Osteocyte (in vitro differentiated cells): ENCODE data around the gene TP53BP2. TPM values are rescaled to one million over a fixed set of nuclear protein-coding genes. Genes with fewer than 3 reads are reported as not detected.
"Not testable (repeated sequence)": the region's sequence is repeated elsewhere in the genome, so short reads cannot be mapped to it uniquely, and the experiment has no call there.

Experiments
- DNase-seq: peaks from one replicate; pipeline ENCODE4 v3.0.0; 2021; ENCODE audit warnings: mixed read lengths; ENCODE audit not compliant: unreplicated experiment; ENCODE audit errors: extremely low spot score
- H3K27ac Mint-ChIP-seq: one replicate; pipeline ENCODE4 v1.8.0; 2021; ENCODE audit warnings: mild to moderate bottlenecking, mixed read lengths; ENCODE audit not compliant: unreplicated experiment
- H3K27me3 Mint-ChIP-seq: one replicate; pipeline ENCODE4 v1.8.0; 2021; ENCODE audit warnings: mixed read lengths; ENCODE audit not compliant: unreplicated experiment
- H3K36me3 Mint-ChIP-seq: one replicate; pipeline ENCODE4 v1.8.0; 2021; ENCODE audit warnings: mixed read lengths; ENCODE audit not compliant: unreplicated experiment
- H3K4me1 Mint-ChIP-seq: one replicate; pipeline ENCODE4 v1.8.0; 2021; ENCODE audit warnings: mixed read lengths; ENCODE audit not compliant: unreplicated experiment
- H3K4me3 Mint-ChIP-seq: one replicate; pipeline ENCODE4 v1.8.0; 2021; ENCODE audit warnings: mild to moderate bottlenecking, moderate library complexity, mixed read lengths; ENCODE audit not compliant: unreplicated experiment
- H3K9me3 Mint-ChIP-seq: one replicate; pipeline ENCODE4 v1.8.0; 2021; ENCODE audit warnings: mixed read lengths; ENCODE audit not compliant: unreplicated experiment
- total RNA-seq: library from RNA; stranded (reverse); gene quantifications from 2 replicates; pipeline ENCODE4 v1.2.1, GENCODE V29; 2021
- TF ChIP-seq, protein P1 (sequence below): fragments of 200-600 bp; sonication (generic); IDR thresholded peaks from 2 replicates; pipeline ENCODE4 v1.5.0; 2021; ENCODE audit warnings: antibody characterized with exemption, mild to moderate bottlenecking, moderate library complexity

TP53BP2 gene
- total RNA-seq, 1 donor from 2014 or later, result 58.7 TPM

DNA sequence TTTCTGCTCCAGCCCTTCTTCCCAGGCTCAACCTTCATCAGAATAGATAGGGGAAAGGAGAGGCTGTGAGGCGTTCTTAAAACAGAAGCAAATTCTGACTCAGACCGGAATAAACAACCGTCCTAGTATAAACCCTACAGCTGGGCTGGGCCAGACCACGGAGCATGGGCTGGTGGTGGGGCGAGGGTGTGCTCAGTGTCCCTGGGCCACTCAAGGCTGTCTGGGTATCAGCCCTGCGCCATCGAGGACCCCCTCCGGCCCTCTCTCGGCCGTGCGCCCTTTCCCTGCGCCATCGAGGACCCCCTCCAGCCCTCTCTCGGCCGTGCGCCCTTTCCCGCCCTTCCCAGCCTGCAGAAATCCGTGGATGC is 97.4 kb downstream of the TP53BP2 start:
- H3K36me3 Mint-ChIP-seq, result peaks cover 53% of the 10 kb centered on the region
- H3K4me1 Mint-ChIP-seq, result peaks cover 34% of the 10 kb centered on the region
- no peak for DNase-seq
- TF ChIP-seq, protein P1, sequence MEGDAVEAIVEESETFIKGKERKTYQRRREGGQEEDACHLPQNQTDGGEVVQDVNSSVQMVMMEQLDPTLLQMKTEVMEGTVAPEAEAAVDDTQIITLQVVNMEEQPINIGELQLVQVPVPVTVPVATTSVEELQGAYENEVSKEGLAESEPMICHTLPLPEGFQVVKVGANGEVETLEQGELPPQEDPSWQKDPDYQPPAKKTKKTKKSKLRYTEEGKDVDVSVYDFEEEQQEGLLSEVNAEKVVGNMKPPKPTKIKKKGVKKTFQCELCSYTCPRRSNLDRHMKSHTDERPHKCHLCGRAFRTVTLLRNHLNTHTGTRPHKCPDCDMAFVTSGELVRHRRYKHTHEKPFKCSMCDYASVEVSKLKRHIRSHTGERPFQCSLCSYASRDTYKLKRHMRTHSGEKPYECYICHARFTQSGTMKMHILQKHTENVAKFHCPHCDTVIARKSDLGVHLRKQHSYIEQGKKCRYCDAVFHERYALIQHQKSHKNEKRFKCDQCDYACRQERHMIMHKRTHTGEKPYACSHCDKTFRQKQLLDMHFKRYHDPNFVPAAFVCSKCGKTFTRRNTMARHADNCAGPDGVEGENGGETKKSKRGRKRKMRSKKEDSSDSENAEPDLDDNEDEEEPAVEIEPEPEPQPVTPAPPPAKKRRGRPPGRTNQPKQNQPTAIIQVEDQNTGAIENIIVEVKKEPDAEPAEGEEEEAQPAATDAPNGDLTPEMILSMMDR, result no peak
- H3K27ac Mint-ChIP-seq, result peak overlapping the region; percentile 82
- H3K9me3 Mint-ChIP-seq, result no peaks in the 10 kb centered on the region
- H3K27me3 Mint-ChIP-seq, result no peaks in the 10 kb centered on the region
- no peak overlapping the region for H3K4me3 Mint-ChIP-seq

DNA sequence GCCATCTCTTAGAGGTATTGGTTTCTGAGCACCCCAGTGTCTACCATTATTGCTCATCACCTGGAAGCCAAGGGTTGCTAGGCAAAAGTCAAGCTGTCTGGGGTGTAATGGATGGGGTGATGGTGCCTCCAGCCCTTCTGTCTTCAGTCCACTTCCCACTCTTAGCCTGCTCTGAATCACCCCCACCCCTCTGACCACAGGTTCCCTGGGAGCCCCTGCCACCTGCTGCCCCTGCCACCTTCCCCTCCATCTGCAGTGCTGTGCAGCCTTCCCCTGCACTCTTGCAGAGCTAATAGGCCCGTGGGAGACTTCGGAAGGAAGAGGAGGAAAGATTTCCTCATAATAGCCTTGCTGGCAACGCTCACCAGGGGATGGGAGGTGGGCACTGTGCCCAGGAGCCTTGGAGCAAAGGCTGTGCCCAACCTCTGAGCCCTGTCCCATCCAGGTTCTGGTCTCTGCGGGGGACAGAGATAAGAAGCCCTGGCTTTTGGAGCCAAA is 97.9 kb downstream of the TP53BP2 start:
- H3K9me3 Mint-ChIP-seq, result no peaks in the 10 kb centered on the region
- H3K27ac Mint-ChIP-seq, result peak overlapping the region; percentile 82
- H3K27me3 Mint-ChIP-seq, result no peaks in the 10 kb centered on the region
- peaks cover 49% of the 10 kb centered on the region for H3K36me3 Mint-ChIP-seq
- no peak for DNase-seq
- TF ChIP-seq, protein P1, result no peak
- H3K4me1 Mint-ChIP-seq, result peaks cover 39% of the 10 kb centered on the region
- H3K4me3 Mint-ChIP-seq, result no peak overlapping the region

- peaks cover 52% of the 10 kb centered on the region for H3K4me1 Mint-ChIP-seq
- H3K9me3 Mint-ChIP-seq, result no peaks in the 10 kb centered on the region
- peaks cover 38% of the 10 kb centered on the region for H3K36me3 Mint-ChIP-seq
- H3K4me3 Mint-ChIP-seq, result no peak overlapping the region
- no peak for DNase-seq
- no peak overlapping the region for H3K27ac Mint-ChIP-seq
- TF ChIP-seq, protein P1, result no peak
- no peaks in the 10 kb centered on the region for H3K27me3 Mint-ChIP-seq
Measured at GRCh38 chr1:223745731-223746130, 100.0 kb downstream of the TP53BP2 start.

GRCh38 chr1:223742856-223743517 is 102.8 kb downstream of the TP53BP2 start:
- TF ChIP-seq, protein P1, result no peak
- H3K4me3 Mint-ChIP-seq, result peak overlapping the region; percentile 35
- H3K9me3 Mint-ChIP-seq, result no peaks in the 10 kb centered on the region
- peak overlapping the region; percentile 87 for H3K27ac Mint-ChIP-seq
- H3K27me3 Mint-ChIP-seq, result no peaks in the 10 kb centered on the region
- no peak for DNase-seq
- peaks cover 63% of the 10 kb centered on the region for H3K4me1 Mint-ChIP-seq
- peaks cover 29% of the 10 kb centered on the region for H3K36me3 Mint-ChIP-seq

DNA sequence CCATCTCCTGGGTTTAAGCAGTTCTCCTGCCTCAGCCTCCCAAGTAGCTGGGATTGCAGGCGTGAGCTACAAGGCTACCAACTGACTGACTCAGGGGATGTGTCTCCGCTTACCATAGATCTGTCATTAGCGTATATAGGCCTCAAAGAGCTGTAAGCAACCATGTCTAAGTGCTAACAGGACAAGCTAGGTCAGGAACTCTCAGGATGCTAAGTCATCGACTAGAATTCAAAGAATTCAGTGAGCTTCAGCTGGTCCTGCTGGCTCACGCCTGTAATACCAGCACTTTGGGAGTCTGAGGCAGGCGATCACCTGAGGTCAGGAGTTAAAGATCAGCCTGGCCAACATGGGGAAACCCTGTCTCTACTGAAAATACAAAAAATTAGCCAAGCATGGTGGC is 103.9 kb downstream of the TP53BP2 start:
- H3K27ac Mint-ChIP-seq, result peak overlapping the region; percentile 63
- H3K9me3 Mint-ChIP-seq, result no peaks in the 10 kb centered on the region
- peaks cover 63% of the 10 kb centered on the region for H3K4me1 Mint-ChIP-seq
- TF ChIP-seq, protein P1, result no peak
- peaks cover 20% of the 10 kb centered on the region for H3K36me3 Mint-ChIP-seq
- H3K27me3 Mint-ChIP-seq, result no peaks in the 10 kb centered on the region
- H3K4me3 Mint-ChIP-seq, result no peak overlapping the region
- DNase-seq, result no peak

GRCh38 chr1:223740038-223740736 is 105.6 kb downstream of the TP53BP2 start:
- H3K9me3 Mint-ChIP-seq, DNase-seq, H3K4me3 Mint-ChIP-seq, H3K27me3 Mint-ChIP-seq: not testable (repeated sequence)
- H3K4me1 Mint-ChIP-seq, result peaks cover 72% of the 10 kb centered on the region
- H3K36me3 Mint-ChIP-seq, result peaks cover 16% of the 10 kb centered on the region
- peak overlapping the region; percentile 94 for H3K27ac Mint-ChIP-seq
